GM18868 (cell line): ENCODE data around the gene FILIP1.

Experiments used
- ATAC-seq: cut with Tn5 transposase; IDR thresholded peaks from one replicate; pipeline ENCODE4 v1.9.1; 2021; ENCODE audit warnings: mild to moderate bottlenecking, moderate library complexity; ENCODE audit not compliant: unreplicated experiment

FILIP1 gene

GRCh38 chr6:75386050-75386770 is 107.4 kb downstream of the FILIP1 start:
- ATAC-seq: no peak

GRCh38 chr6:75384116-75384515 is 109.5 kb downstream of the FILIP1 start:
- ATAC-seq: no peak

GRCh38 chr6:75382634-75382900 is 111.0 kb downstream of the FILIP1 start:
- no peak for ATAC-seq

- ATAC-seq: no peak
Measured at GRCh38 chr6:75381877-75382633, 111.5 kb downstream of the FILIP1 start.

- no peak for ATAC-seq
Measured at GRCh38 chr6:75379536-75379935, 114.1 kb downstream of the FILIP1 start.

GRCh38 chr6:75378101-75378500 is 115.5 kb downstream of the FILIP1 start:
- no peak for ATAC-seq

GRCh38 chr6:75377386-75377785 is 116.2 kb downstream of the FILIP1 start:
- ATAC-seq: no peak

GRCh38 chr6:75376347-75377024 is 117.1 kb downstream of the FILIP1 start:
- no peak for ATAC-seq

GRCh38 chr6:75374961-75375400 is 118.6 kb downstream of the FILIP1 start:
- ATAC-seq: no peak

- no peak for ATAC-seq
Measured at GRCh38 chr6:75372884-75373283, 120.7 kb downstream of the FILIP1 start.

GRCh38 chr6:75370011-75370410 is 123.6 kb downstream of the FILIP1 start:
- no peak for ATAC-seq

- no peak for ATAC-seq
Measured at GRCh38 chr6:75368864-75369402, 124.7 kb downstream of the FILIP1 start.

GRCh38 chr6:75368151-75368779 is 125.3 kb downstream of the FILIP1 start:
- peak; percentile 53 for ATAC-seq

GRCh38 chr6:75363304-75363703 is 130.3 kb downstream of the FILIP1 start:
- ATAC-seq: peak; percentile 52

- no peak for ATAC-seq
Measured at GRCh38 chr6:75353644-75354043, 140.0 kb downstream of the FILIP1 start.

GRCh38 chr6:75351570-75351969 is 142.0 kb downstream of the FILIP1 start:
- ATAC-seq: no peak

GRCh38 chr6:75350808-75351207 is 142.8 kb downstream of the FILIP1 start:
- ATAC-seq: no peak

GRCh38 chr6:75350156-75350555 is 143.4 kb downstream of the FILIP1 start:
- ATAC-seq: no peak

GRCh38 chr6:75349262-75349984 is 144.2 kb downstream of the FILIP1 start:
- ATAC-seq: peak; percentile 60

GRCh38 chr6:75348882-75349261 is 144.7 kb downstream of the FILIP1 start:
- ATAC-seq: no peak
